GM19438 (cell line): ENCODE measurements around the gene COBL.

Experiments
- ATAC-seq: cut with Tn5 transposase; IDR thresholded peaks from one replicate; pipeline ENCODE4 v1.9.1; 2021; ENCODE audit warnings: low read depth; ENCODE audit not compliant: unreplicated experiment

Gene COBL, protein sequence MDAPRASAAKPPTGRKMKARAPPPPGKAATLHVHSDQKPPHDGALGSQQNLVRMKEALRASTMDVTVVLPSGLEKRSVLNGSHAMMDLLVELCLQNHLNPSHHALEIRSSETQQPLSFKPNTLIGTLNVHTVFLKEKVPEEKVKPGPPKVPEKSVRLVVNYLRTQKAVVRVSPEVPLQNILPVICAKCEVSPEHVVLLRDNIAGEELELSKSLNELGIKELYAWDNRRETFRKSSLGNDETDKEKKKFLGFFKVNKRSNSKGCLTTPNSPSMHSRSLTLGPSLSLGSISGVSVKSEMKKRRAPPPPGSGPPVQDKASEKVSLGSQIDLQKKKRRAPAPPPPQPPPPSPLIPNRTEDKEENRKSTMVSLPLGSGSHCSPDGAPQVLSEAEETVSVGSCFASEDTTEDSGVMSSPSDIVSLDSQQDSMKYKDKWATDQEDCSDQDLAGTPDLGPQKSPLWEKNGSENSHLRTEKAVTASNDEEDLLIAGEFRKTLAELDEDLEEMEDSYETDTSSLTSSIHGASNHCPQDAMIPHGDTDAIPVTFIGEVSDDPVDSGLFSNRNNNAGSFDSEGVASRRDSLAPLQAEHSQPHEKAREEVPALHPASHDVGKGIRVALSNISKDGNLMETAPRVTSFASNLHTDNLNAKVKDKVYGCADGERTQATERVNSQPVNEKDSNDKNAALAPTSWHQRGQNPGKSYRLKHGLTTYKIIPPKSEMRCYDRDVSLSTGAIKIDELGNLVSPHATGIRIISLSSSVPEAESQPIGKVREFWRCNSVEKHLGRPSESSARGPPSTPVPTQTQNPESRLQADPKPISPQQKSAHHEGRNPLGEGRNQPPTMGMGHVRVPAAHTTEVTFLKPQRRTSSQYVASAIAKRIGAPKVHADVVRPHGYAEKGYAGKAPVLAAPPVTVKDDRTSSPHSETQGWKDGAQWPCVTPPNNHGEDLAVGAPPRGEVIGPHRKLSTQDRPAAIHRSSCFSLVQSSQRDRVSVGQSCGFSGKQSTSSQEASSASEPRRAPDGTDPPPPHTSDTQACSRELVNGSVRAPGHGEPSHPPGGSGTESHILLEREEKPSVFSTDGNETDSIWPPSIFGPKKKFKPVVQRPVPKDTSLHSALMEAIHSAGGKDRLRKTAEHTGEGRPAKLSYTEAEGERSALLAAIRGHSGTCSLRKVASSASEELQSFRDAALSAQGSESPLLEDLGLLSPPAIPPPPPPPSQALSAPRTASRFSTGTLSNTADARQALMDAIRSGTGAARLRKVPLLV

GRCh38 chr7:51316666-51317581 is at the start of gene COBL:
TSS of gene COBL (minus strand) at chr7:51316809. CDS start at chr7:51316633, 176 bp downstream.
- ATAC-seq = no peak

DNA sequence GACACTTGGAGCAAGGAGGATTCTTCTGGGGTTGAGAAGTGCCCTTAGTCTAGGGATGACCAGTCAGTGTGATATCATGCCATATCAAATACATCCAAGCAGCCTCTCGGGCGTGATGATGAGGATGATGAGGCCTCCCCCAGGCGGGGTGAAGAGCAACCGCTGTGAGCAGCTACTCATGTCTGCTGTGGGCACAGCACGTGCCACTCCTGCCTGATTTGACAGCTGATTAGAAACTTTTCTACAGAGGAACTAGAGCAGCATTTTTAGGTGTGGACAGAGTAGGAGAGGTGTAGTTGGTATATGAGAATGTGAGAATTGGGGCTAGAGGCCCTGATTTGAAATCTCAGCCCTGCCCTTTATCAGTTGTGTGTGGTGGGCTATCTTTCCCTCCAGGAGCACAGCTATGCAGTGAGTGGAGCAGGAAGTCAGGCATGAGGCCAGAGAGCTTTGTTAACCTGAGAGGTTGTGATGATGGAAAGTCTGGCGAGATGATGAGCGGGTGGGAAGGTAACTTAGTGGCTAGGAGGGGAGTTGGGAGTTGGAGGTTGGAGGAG is 49.6 kb upstream of the COBL start:
- ATAC-seq = no peak

- ATAC-seq = no peak
Observed at GRCh38 chr7:51357821-51358220, 41.2 kb upstream of the COBL start.

- ATAC-seq = no peak
Observed at GRCh38 chr7:51356849-51357516, 40.4 kb upstream of the COBL start.

GRCh38 chr7:51354897-51355296 is 38.3 kb upstream of the COBL start:
- no peak for ATAC-seq

- ATAC-seq = no peak
Observed at GRCh38 chr7:51354434-51354833, 37.8 kb upstream of the COBL start.

- ATAC-seq = no peak
Observed at GRCh38 chr7:51352174-51353100, 35.8 kb upstream of the COBL start.

GRCh38 chr7:51351661-51352060 is 35.1 kb upstream of the COBL start:
- no peak for ATAC-seq

GRCh38 chr7:51350546-51350896 is 33.9 kb upstream of the COBL start:
- no peak for ATAC-seq

DNA sequence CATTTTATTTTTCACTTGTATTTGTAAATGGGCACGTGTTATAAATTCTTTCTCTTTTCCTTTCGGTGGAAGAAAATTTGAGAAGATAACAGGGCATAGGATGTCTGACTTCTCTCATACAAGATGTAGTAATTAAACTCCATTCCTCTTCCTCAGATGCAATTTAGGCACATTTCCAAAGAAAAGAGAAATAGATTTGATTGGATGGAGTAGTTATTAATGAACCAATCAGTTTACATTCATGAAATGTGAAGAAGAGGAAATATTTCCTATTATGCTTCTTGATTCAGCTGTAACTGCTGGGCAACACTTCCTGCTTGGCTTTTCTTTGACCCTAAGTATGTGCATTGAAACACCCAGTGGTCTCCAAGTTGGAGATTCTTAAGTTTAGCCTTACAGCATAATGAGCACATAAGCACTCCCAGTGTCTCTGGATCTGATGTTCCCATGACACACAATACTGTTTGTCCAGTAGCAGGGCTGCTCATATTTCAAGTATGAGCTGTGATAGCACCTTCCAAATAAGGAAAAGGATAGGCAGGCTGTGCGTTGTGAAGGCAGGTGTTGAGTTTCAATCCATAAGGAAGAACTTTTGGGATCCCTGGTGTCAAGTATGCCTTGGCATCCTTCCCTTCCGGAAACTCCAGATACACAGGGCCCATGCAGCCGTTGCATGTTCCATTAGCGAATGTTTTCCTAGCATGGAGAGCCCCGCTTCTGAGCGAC is 33.4 kb upstream of the COBL start:
- ATAC-seq = no peak

- ATAC-seq = no peak
Observed at GRCh38 chr7:51346126-51346525, 29.5 kb upstream of the COBL start.

GRCh38 chr7:51344406-51345138 is 28.0 kb upstream of the COBL start:
- ATAC-seq = no peak

GRCh38 chr7:51340936-51341335 is 24.3 kb upstream of the COBL start:
- ATAC-seq = no peak

DNA sequence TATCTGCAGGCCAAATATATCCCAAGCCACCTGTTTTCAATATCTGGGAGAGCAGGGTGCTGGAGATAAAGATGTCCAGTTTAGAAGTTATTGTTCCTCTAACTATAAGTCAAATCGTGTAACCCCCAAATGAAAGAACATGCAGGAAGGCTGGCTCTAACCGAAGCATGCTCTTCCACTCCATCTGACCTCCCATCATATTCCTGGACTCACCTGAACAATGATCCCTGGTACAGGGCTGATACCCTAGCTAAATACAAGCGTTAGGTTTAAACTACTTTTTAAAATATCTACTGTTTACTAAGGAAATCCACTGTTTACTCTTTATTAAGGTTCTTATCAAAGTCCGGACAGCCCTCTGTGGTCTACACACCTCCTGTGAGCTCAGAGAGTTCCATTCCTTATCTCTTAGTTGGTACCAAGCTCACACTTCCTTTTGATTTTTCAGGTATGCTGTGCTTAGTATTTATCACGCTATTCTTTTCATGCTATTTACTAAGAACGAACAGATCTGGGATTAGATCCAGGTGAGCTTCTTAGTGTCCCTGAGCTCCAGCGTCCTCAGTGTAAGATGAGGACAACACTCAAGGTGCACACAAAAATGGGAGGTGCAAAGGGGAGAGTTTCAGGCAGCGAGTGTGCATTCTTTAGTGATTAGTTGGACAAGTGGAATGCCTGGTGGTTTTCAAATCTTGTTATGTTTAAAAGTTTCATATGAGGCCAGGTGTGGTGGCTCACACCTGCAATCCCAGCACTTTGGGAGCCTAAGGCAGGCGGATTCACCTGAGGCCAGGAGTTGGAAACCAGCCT is 23.6 kb upstream of the COBL start:
- no peak for ATAC-seq

DNA sequence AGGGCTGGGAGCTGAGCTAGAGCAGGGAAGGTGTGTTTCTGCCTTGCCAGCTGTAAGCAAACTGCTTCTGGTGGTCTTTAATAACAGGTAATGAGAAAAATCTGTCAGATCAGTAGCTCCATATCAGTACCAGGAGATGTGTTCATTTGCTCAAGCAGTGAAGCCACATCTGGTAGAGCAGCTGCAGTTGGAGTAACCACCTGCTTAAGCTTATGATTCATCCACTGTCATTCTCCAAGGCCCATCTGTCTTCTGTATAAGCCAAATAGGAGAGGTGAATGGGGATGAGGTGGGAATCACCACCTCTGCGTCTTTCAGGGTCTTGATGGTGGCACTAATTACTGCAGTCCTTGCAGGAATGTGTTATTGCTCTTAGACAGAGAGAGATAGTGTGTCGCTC is 18.4 kb upstream of the COBL start:
- ATAC-seq = no peak

GRCh38 chr7:51329696-51330263 is 13.2 kb upstream of the COBL start:
- ATAC-seq = no peak
